Stimulated activated CD8-positive, alpha-beta memory T cell treated with anti-CD3 and anti-CD28 coated beads, Interleukin-12 subunit alpha, Interleukin-12 subunit beta, amount 100 ng/mL, for 1 hour (primary cell): Measurements from ENCODE around the gene TMEM63A.
A peak's percentile ranks its signal among the peaks of the same experiment; 100 is the strongest.
"Not testable (repeated sequence)": the region's sequence is repeated elsewhere in the genome, so short reads cannot be mapped to it uniquely, and the experiment has no call there.

ENCODE experiments used
- DNase-seq: peaks from one replicate; pipeline ENCODE4 v3.0.0-alpha.2; 2020; ENCODE audit warnings: low read depth

The TMEM63A gene

DNA sequence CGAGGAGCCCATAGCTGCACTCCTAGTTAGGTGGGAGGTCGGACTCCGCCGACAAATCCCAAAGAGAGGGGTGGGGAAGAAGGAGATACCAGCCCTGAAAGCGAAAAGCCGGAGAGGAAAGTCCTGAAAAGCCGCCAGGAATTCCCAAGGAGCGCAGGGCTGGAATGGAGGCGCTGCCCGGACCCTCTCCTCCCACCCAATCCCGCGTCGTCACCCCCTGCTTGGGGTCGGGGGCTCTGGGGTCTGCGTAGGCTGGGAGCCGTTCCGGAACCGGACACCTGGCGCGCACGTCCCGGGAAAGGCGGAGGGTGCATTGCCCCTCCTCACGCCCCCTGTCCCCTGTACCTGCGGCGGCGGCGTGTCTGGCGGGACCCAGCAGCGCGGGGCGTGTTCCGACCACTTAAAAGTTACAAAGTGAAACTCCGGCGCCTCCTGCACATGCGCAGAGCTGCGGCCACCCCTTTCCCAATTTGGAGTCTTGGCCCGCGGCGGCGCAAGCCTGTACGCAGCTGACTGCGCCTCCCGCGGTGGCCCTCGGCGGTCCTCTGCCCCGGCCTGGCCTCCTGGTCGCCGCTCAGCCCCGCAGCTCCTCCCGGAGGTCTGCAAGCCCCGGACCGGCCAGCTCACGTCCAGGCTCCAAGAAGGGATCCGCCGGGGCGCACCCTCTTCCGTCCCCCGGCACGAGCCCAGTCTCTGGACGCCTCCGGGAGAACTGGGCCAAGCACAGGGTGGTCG, at the start of gene TMEM63A:
Gene TMEM63A (minus strand): TSS at position 422 of the 735 bp plus-strand sequence. CDS start 4,800 bp downstream, outside the sequence.
- DNase-seq, result peak; percentile 86

DNA sequence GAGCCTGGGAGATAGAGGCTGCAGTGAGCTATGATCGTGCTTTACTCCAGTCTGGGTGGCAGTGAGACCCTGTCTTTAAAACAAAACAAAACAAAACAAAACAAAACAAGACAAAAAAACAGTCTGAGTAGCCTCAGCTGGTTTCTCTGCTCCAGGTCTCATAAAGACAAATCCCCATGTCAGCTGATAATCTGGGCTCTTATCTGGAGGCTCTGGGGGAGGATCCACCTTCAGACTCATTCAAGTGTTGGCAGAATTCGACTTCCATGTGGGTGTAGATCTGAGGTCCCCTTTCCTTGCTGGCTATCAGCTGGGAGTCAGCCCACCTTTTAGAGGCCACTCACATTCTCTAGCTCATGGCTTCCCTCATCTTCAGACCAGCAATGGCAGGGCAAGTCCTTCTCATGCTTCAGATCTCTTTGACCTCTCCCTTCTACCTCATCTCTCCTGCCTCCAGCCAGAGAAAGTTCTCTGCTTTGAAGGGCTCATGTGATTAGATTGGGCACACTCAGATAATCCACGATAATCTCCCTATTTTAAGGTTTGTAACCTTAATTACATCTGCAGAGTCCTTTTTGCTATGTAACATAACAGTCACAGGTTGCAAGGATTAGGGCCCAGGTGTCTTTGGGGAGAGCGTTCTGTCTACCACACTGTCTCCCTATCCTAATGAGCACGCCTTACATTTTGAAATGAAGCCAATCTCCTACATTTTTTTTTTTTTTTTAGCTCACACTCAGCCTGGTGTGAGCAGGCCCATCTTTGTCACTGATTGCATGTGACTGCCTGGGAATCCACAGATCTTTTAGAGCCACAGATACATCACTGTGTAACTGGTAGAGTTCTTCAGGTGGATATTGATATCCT, 49.3 kb upstream of the TMEM63A start:
- no peak for DNase-seq

DNA sequence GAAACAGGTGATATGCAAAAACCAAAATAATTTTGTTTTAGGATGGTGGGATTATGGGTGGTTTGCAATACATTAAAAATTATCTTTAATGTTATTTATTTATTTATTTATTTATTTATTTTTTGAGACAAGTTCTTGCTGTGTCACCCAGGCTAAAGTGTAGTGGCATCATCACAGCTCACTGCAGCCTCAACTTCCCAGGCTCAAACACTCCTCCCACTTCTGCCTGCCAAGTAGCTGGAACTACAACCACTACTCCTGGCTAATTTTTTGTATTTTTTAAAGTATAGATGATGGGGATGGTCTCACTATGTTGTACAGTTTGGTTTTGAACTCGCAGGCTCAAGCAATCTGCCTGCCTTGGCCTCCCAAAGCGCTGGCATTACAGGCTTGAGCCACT, 48.4 kb upstream of the TMEM63A start:
- DNase-seq, result no peak

DNA sequence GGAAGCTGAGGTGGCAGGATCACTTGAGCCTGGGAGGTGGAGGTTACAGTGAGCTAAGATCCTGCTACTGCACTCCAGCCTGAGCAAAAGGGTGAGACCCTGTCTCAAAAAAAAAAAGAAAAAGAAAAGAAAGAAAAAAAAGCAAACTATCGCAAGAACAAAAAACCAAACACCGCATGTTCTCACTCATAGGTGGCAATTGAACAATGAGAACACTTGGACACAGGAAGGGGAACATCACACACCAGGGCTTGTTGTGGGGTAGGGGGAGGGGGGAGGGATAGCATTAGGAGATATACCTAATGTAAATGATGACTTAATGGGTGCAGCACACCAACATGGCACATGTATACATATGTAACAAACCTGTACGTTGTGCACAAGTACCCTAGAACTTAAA, 47.3 kb upstream of the TMEM63A start:
- not testable (repeated sequence) for DNase-seq

DNA sequence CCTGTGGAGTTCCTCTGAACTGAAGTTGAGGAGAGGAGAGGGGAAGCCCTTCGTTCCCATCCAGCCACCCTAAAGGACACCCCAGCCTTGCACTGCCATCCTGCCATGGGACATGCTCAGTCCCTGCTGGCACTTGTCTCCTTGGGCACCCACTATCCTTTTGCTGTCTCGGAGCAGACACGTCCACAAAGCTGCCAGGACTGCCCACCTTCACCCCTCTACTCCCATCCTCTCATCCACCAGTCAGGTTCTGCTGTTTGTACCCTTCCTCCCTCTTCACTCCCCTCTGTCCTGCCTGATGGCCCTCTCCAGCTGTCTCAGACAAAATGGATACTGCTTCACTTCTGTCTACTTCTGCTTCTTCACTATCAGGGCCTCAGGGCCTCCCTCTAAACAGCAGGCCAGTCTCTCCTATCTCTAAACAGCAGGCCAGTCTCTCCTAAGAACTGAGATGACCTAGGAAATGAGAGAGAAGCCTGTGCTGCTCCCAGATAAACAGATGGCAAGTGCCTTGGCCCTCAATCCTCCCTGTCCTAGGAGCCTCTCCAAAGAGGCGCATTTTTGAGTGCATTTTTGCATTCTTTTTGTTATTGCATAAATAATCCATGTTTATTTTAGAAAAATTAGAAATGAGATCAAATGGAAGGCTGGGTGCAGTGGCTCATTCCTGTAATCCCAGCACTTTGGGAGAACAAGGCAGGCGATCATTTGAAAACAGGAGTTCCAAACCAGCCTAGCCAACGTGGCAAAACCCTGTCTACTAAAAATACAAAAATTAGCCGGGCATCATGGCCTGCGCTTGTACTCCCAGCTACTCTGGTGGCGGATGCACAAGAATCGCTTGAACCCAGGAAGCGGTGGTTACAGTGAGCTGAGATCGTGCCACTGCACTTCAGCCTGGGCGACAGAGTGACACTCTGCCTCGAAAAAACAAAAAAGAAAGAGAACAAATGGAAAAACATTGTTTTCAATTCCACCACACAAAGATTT, 46.3 kb upstream of the TMEM63A start:
- no peak for DNase-seq

DNA sequence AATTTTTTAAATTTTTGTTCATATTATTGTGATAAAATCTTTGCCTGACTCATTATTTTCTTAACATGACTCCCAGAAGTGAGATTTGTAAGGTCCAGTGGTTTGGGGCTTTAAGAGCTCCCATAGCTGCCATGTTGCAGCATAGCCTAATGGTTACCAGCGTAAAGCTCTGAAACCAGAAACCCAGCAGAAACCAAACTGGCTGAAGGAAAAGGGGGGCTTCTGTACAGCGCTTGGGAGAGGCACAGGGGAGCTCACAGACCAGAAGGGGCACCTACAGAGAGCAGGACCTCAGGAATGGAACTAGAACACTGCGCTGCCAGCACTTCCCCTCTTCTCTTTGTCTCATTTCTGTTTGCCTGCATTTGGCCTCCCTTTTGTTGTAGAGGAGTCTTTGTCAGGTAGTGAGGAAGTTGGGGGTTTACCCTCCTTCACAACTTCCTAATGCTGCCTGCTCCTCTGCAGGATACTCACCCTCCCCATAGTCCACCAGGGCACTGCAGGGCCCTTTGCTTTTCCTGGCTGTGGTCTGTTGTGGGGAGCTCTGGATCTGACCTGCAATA, 44.5 kb upstream of the TMEM63A start:
- no peak for DNase-seq

DNA sequence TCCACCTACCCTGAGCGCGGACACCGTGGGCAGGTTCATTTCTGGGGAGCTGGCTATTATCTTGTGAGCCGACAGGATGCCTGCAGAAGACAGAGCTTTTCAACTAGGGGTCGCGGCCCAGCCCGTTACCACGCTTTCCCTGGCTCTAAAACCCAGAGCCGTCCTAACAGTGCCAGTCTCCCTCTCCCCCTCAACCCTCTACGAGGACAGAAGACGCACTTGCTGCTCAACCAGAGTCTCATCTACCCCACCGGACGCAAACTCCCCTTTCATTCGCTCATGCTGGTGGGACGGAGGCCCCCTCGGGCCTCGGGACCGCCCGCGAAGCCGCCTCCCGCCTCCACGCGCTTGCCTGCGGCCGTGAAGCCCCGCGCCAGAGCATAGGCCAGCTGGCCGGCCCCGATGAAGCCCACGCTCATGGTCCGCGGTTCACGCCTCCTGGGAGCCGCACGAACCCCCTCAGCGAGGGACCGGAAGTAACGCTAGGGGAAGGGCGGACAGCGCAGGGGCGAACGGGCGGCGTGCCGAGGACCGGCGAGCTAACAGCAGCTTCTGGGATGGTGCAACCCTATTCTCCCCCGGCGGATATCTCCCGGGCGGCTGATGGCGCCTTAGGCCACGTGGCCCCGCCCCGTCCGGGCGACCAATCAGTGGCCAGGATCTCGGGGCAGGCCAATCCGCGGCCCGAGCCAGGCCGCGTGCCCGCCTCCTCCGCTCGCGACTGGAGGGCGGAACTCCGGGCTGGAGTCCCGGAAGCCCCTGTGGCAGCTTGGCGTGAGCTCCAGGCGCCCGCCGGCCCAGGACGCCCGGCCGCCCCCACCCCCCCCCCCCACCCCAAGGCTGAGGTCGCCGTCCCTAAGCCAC, 41.7 kb upstream of the TMEM63A start, which contains the start of gene PYCR2:
Gene PYCR2 (minus strand): TSS at position 559 of the 864 bp plus-strand sequence. CDS start 140 bp downstream, at position 419.
- DNase-seq, result peak; percentile 85

DNA sequence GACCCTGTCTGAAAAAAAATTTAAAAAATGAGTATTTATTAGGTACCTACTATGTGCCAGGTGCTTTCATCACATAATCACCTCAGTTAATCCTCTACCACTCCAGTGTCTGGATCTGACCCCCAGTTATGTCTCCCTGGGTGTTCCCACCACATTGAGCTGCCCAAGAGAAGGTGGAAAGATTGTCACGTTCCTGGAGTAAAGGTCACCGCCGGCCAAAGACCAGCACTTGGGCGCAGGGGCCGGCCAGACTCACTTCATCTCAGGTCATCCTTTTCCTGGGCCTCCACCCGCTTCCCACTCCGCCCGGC, 41.2 kb upstream of the TMEM63A start:
- DNase-seq, result no peak

DNA sequence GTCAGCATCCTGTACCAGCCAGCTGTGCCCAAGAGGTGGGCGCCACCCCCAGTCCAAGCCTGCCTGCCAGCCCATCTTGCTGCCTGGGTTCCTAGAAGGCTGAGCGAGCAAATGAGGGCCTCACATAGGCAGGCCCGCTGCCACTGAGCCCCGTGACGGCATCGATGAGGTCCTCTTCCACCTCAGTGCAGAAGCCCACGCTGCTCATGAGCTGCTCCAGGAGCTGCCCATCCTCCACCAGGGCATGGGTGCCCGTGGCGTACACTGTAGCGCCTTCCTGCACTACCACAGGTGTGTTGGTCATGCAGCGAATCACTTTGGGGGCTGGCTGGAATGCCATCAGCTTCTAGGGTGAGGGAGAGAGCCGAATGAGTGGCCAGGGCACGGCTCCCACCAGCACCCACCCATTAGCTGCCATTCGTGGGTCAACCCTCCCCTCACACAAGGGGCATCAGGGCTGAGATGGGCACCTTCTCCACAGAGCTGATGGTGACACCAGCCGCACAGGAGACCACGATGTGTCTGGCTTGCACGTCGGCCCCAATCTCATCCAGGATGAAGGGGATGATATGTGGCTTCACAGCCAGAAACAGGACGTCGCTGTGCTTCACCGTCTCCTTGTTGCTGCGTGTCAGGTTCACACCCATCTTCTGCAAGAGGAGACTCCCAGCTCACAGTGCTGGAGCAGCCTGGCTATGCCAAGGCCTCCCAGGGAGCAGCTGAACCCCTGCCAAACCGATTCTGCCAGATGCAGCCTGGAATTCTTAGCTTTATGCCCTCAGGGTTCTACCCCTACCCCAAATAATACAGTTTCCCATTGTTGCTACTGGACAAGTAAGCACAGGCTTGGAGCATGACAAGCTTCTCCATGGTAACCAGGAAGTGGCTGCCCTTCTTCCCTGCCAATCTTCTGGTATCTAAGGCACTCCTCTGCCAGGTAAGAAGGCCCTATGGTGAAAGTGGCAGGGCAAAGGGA, 39.8 kb upstream of the TMEM63A start:
- no peak for DNase-seq

DNA sequence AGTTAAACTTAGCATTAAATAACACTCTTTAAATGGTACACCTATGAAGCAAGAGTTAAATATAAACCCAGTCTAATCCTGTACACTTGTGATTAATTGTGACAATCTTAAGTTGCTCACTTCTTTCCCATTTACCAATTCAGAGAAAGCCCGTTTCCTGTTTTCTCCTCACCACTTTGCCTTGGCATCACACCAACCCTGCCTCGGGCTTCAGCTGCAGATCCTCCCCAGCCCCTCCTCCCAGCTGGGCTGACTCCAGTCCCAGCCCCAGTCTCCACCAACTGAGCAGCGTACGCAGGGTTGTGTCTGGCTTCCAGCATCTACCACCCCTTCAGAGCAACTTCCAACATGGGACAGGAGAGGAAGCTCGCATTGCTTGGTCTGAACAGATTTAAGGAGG, 37.7 kb upstream of the TMEM63A start:
- DNase-seq, result no peak

DNA sequence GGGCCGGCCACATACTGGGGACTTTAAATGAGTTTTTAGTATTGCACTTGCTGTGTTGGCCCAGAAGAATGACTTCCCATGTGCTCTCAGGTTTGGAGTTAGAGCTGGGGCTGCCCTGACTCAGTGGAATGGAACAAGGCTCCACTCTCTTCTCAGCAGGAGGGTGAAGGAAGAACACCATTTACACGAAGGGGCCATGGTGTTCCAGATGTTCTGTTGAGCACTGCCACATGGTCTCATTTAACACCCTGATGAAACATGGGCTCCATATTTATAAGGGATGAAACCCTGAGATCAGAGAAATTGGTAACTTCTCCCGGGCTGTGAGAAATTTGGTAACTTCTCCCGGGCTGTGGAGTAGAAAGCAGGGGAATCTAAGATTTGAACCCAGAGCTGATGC, 36.1 kb upstream of the TMEM63A start:
- DNase-seq, result no peak

DNA sequence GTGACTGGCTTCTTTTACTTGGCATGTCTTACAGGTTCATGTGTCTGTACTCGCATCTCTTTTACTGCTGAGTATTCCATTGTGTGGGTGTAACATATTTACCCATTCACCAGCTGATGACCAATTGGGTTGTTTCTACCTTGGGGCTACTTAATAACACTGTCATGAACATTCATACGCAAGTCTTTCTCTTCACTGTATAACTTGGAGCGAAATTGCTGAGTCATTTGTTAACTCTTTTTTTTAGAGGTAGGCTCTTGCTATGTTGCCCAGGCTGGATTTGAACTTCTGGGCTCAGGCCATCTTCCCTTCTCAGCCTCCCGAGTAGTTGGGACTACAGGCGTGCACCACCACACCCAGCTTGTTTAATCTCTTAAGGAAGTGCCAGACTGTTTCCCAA, 35.4 kb upstream of the TMEM63A start:
- no peak for DNase-seq

DNA sequence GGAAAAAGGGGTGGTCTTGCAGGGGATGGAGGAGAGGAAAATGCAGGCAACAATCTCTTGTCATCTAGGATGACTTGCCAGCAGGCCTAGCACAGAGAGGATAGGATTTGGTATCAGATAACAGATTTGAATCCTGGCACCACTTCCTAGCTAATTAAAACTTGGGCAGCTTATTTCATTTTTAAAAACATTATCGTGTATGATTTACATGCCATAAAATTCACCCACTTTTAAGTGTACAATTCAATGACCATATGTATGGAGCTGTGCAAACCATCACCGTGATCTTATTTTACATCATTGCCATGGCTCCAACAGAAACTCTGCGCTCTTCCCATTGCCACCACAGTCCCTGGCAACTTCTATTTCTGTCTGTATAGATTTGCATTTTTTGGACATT, 34.9 kb upstream of the TMEM63A start:
- DNase-seq, result no peak

DNA sequence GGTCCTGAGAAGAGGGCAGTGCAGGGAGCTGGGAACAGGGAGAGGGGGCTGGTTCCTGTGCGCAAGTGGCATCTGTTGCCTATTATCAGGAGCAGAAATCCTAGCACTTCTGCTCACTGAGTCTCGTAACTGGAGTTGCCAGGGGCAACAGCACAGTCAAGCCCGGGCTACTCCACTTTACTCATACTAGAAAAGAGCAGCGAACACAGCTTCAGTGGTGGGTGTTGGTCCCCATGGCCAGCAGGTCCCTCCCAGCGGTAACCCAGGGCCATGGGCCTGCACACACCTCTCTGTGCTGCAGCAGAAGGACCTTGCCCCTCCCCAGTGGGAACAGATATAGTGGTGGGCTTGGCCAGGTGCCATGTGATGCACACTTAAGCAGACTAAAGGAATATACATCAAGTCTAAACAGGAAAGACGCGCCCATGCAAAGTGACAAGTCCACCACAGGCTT, 33.4 kb upstream of the TMEM63A start:
- no peak for DNase-seq

DNA sequence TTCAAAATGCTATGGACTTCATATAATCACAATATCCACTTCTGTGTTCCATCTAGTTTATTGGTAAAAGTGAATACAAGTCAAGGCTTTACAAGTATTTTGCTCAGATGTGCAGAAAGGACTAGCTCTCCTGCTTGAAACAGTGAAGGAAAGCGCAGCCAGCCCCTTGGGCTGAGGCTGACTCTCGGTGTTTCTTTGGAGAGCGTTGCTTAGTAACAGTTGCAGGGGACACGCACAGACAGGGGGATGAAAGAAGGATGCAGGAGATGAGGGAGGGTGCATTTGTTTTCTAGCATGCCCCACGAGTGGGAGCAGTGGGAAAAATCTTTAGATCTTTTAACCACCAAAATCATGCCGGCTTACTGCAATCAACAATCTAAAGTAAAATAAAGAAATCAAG, 32.8 kb upstream of the TMEM63A start:
- DNase-seq, result no peak

DNA sequence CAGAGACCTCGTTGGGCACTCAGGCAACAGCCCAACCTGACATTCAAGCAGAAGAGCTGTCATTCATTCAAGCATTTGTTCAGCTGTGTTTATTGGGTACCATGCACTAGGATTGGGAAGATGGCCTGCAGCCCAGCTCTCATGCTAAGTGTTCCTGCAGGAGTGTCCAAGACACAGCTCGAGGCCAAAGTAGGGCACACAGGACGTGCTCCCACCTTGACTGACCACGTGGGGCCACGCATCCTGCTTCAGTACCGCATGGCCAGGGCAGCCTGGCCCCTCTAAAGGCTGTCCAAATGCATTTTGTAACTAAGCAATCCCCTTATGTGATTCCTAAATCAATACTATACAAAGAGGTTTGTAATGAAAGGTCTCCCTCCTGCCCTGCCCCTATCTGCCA, 32.2 kb upstream of the TMEM63A start:
- no peak for DNase-seq

DNA sequence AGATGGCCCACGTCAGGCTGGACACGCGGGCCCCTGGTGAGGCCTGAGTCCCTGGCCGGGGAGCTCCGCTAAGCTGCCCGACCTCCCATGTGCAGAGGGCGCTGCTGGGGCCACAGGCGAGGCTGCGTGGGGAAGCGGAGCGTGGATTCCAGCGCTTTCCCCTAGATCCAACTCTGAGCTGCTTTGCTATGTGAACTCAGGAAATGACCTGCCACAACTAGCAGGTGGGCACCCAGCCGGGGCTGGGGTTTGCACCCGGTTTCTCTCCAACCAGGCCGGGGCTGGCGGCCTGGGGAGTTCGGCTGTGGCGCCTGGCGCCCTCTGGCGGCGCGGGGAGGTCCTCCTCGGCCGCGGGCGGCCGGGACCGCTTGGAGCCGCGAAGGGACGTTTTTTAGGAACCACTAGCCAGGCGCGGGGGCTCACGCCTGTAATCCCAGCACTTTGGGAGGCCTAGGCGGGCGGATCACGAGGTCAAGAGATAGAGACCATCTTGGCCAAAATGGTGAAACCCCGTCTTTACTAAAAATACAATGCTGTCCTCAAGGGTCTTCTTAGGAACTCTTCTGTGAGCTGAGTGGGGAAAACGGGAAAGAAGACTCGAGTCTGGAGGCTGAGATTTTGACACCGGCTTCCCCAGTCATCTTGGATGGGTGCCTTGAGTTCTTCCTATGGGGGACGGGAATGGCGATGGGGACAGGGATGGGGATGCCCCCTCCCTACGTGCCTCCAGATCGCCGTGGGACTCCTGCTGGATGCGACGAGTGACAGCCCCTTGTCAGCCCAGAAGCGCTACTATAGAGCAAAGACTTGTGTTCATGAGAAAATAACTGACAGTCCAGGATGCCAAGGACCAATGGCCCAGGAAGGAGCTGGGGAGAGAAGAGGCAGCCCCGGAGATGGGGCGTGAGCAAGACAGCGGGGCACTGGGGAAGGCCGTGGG, 29.3 kb upstream of the TMEM63A start:
- DNase-seq, result peak; percentile 46

DNA sequence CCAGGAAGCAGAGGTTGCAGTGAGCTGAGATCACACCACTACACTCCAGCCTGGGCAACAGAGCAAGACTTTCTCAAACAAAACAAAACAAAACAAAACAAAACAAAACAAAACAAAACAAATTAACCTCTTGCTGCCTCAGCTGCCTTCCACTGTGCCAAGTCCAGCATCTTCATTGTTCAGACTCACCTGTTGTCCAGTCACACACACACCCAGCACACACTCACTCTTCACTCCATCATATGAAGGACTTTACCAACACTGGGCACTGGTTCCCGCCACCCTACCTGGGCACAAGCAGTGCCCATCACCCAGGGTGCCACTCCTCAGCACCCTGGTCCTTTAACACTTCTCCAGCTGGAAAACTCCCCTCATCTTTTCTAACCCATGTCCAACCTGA, 27.3 kb upstream of the TMEM63A start:
- no peak for DNase-seq
